GM12873 (cell line): Measurements from ENCODE around the gene BAIAP2.

Experiments
- CTCF ChIP-seq: IDR thresholded peaks from 2 replicates; pipeline ENCODE4 v1.5.1; 2012; ENCODE audit warnings: low read depth, mild to moderate bottlenecking, moderate library complexity, low read length, control low read depth; ENCODE audit not compliant: insufficient read depth; ENCODE audit errors: missing control alignments

The BAIAP2 gene

GRCh38 chr17:81059026-81059425, 24.1 kb downstream of the BAIAP2 start:
- no peak for TF ChIP-seq CTCF

- no peak for TF ChIP-seq CTCF
These were observed 25.5 kb downstream of the BAIAP2 start for GRCh38 chr17:81060416-81060815.

GRCh38 chr17:81061027-81061735, 26.2 kb downstream of the BAIAP2 start:
- TF ChIP-seq CTCF = no peak

- TF ChIP-seq CTCF = no peak
These were observed 27.2 kb downstream of the BAIAP2 start for GRCh38 chr17:81062014-81062780.

- TF ChIP-seq CTCF = no peak
These were observed 28.4 kb downstream of the BAIAP2 start for GRCh38 chr17:81063106-81064093.

- TF ChIP-seq CTCF = no peak
These were observed 29.9 kb downstream of the BAIAP2 start for GRCh38 chr17:81064678-81065475.
